Stomach (tissue), 9 donors: ENCODE measurements around the gene RARS2. TPM values are rescaled to one million over a fixed set of nuclear protein-coding genes. Genes with fewer than 3 reads are reported as not detected.
"Not testable (repeated sequence)": the region's sequence is repeated elsewhere in the genome, so short reads cannot be mapped to it uniquely, and the experiment has no call there.

ENCODE experiments used
- DNase-seq, 2 donors: peaks; one replicate each; pipeline versions ENCODE4 v3.0.0 to v3.0.0-alpha.2; 2013 to 2019
- H3K27ac ChIP-seq, 5 donors: fragments of 200-600 bp in 4 of 5; sonication (generic) in 4 of 5; one replicate each; pipeline ENCODE4 v1.5.1; 2013 to 2019; ENCODE audit warnings: mild to moderate bottlenecking in 1 of 5, moderate library complexity in 1 of 5
- H3K27me3 ChIP-seq, 3 donors: fragments of 200-600 bp; sonication (generic); one replicate each; pipeline ENCODE4 v1.5.1; 2017 to 2019; ENCODE audit warnings: mixed run types in 1 of 3
- H3K36me3 ChIP-seq, 4 donors: fragments of 200-600 bp; sonication (generic); 1 replicate in 3 of 4; 2 replicates in 1 of 4; pipeline ENCODE4 v1.5.1; 2016 to 2019
- H3K4me1 ChIP-seq, 4 donors: fragments of 200-600 bp; sonication (generic); one replicate each; pipeline ENCODE4 v1.5.1; 2016 to 2019
- H3K4me3 ChIP-seq, 4 donors: fragments of 200-600 bp; sonication (generic) in 3 of 4; one replicate each; pipeline ENCODE4 v1.5.1; 2016 to 2019; ENCODE audit warnings: mild to moderate bottlenecking in 1 of 4
- H3K9me3 ChIP-seq, 4 donors: fragments of 200-600 bp; sonication (generic); one replicate each; pipeline ENCODE4 v1.5.1; 2016 to 2019
- CTCF ChIP-seq, 7 experiments: fragments of 450-650 bp in 4 of 7; fragments of 200-600 bp in 3 of 7; sonication (generic) in 3 of 7; IDR thresholded peaks; one replicate each; pipeline ENCODE4 v1.5.1; 2016 to 2019; ENCODE audit warnings: antibody characterized with exemption in 7 of 7, control low read depth in 2 of 7, mild to moderate bottlenecking in 1 of 7
- EP300 ChIP-seq: sonication (generic); formaldehyde crosslinking; IDR thresholded peaks from one replicate; pipeline ENCODE4 v1.6.1; 2017; ENCODE audit warnings: antibody characterized with exemption
- POLR2A ChIP-seq, 4 donors: fragments of 450-650 bp; IDR thresholded peaks; one replicate each; pipeline ENCODE4 v1.6.1; 2016; ENCODE audit warnings: antibody characterized with exemption in 4 of 4, control low read depth in 2 of 4, mild to moderate bottlenecking in 1 of 4, moderate library complexity in 1 of 4
- POLR2AphosphoS5 ChIP-seq, 3 donors: sonication (generic); formaldehyde crosslinking; IDR thresholded peaks; one replicate each; pipeline ENCODE4 v1.6.1; 2016; ENCODE audit warnings: antibody characterized with exemption in 3 of 3
- WGBS, 5 donors: extraction: QIAGEN DNeasy Blood & Tissue Kit in 3 of 5; methylation state at CpG; one replicate each; pipeline versions ENCODE4 v1.1.5 to v1.1.7; 2013 to 2018; 5-methylcytosine and 5-hydroxymethylcytosine counted together
- intact Hi-C: fragments of 100-400 bp; cut with DNase I; formaldehyde crosslinking; loops from one replicate; pipeline ENCODE4 v1.15.1; 2023; ENCODE audit warnings: low total_unique reads
- polyA plus RNA-seq, 3 donors: library from polyadenylated mRNA; stranded (reverse); fragments of 200-250 nt; gene quantifications; one replicate each; pipeline ENCODE4 v1.2.3, GENCODE V29; 2013
- total RNA-seq, 5 donors: library from RNA; depleted of rRNA; stranded (reverse); fragments of >200 nt; gene quantifications; one replicate each; pipeline versions ENCODE4 v1.1.0 to v1.2.3, GENCODE V29; 2014 to 2016
- donor health status: healthy with polysubstance abuse.
- donor health status: Bipolar disorder and iron deficiency.
- donor health status: healthy.

Gene RARS2
- total and polyA plus RNA-seq, 8 donors = 17.7 to 126 (median 36.6) TPM

- Histone ChIP-seq H3K27ac (peak overlapping the region in 1 of 5 donors; percentile 2), H3K9me3 (no peaks in the 10 kb centered on the region), H3K4me1 (no peaks in the 10 kb centered on the region), H3K36me3 (peaks cover 0 to 79% (median 73%) of the 10 kb centered on the region in 4 donors), H3K27me3 (no peaks in the 10 kb centered on the region), H3K4me3 (no peak overlapping the region)
- WGBS, 5 donors = 72 to 89% (median 73%) methylated on average over 1 of the region's 1 CpG
- TF ChIP-seq POLR2AphosphoS5 (IDR thresholded peaks at IDR 0.05) (no peak), EP300 (no peak), CTCF (IDR thresholded peaks at IDR 0.05) (no peak), POLR2A (IDR thresholded peaks at IDR 0.05) (no peak)
- DNase-seq = peak in 1 of 2 donors; percentile 14
- intact Hi-C loops = no loop called here
Observed at GRCh38 chr6:87504441-87504840, 85.3 kb downstream of the RARS2 start.

- Histone ChIP-seq H3K27me3 (no peaks in the 10 kb centered on the region), H3K4me3 (no peak overlapping the region), H3K9me3 (no peaks in the 10 kb centered on the region), H3K4me1 (no peaks in the 10 kb centered on the region), H3K27ac (no peak overlapping the region), H3K36me3 (peaks cover 0 to 58% (median 58%) of the 10 kb centered on the region in 4 donors)
- WGBS, 5 donors = 83 to 91% (median 86%) methylated on average over 6 of the region's 6 CpGs
- TF ChIP-seq POLR2A (IDR thresholded peaks at IDR 0.05) (no peak), POLR2AphosphoS5 (IDR thresholded peaks at IDR 0.05) (no peak)
- DNase-seq = no peak
- intact Hi-C loops = no loop called here
Observed at GRCh38 chr6:87501809-87502572, 87.8 kb downstream of the RARS2 start.

- no peaks in the 10 kb centered on the region for H3K27me3 ChIP-seq
- intact Hi-C loops = no loop called here
- no peak overlapping the region for H3K27ac ChIP-seq
- H3K36me3 ChIP-seq = peaks cover 0 to 26% (median 25%) of the 10 kb centered on the region in 4 donors
- peaks cover 0 to 4% (median 0%) of the 10 kb centered on the region in 4 donors for H3K4me1 ChIP-seq
- H3K9me3 ChIP-seq = no peaks in the 10 kb centered on the region
- H3K4me3 ChIP-seq = no peak overlapping the region
- TF ChIP-seq CTCF (IDR thresholded peaks at IDR 0.05) = no peak
- TF ChIP-seq POLR2AphosphoS5 (IDR thresholded peaks at IDR 0.05) = no peak
- TF ChIP-seq POLR2A (IDR thresholded peaks at IDR 0.05) = no peak
- DNase-seq = no peak
Observed at GRCh38 chr6:87498048-87498447, 91.7 kb downstream of the RARS2 start.

GRCh38 chr6:87494761-87495422 lies 94.9 kb downstream of the RARS2 start:
- peak in 1 of 2 donors; percentile 38 for DNase-seq

GRCh38 chr6:87489326-87489725 lies 100.5 kb downstream of the RARS2 start:
- not testable (repeated sequence) for DNase-seq, H3K4me1 ChIP-seq, H3K9me3 ChIP-seq, H3K27ac ChIP-seq, H3K4me3 ChIP-seq, H3K27me3 ChIP-seq
- peaks cover 0 to 29% (median 7%) of the 10 kb centered on the region in 4 donors for H3K36me3 ChIP-seq
- WGBS, 5 donors = 92 to 96% (median 92%) methylated on average over 7 to 8 of the region's 8 CpGs
- intact Hi-C loops = loop anchor here (10.0 kb wide), 1 partner anchor 95 kb away; the partner anchor contains the start of gene RARS2

More at GRCh38 chr6:87494761-87495422, 94.9 kb downstream of the RARS2 start:
- Histone ChIP-seq H3K27ac (no peak overlapping the region), H3K9me3 (no peaks in the 10 kb centered on the region), H3K36me3 (peaks cover 0 to 23% (median 7%) of the 10 kb centered on the region in 4 donors), H3K4me3 (no peak overlapping the region), H3K4me1 (peaks cover 0 to 4% (median 0%) of the 10 kb centered on the region in 4 donors), H3K27me3 (no peaks in the 10 kb centered on the region)
- 57 to 86% (median 71%) methylated on average over 8 of the region's 8 CpGs for WGBS, 5 donors
- intact Hi-C loops = no loop called here
- TF ChIP-seq EP300 = no peak
